HepG2 (cell line): Measurements from ENCODE around the gene FAM167B. TPM values are rescaled to one million over a fixed set of nuclear protein-coding genes. Genes with fewer than 3 reads are reported as not detected.

Experiments
- PHF20 ChIP-seq: sonication (generic); formaldehyde crosslinking; IDR thresholded peaks from 2 replicates; pipeline ENCODE4 v1.5.0; 2020; ENCODE audit warnings: mild to moderate bottlenecking, missing genetic modification reagents
- RFX1 ChIP-seq: fragments of 450-650 bp; IDR thresholded peaks from 2 replicates; pipeline ENCODE4 v1.6.1; 2017
- SNAPC5 ChIP-seq: sonication (generic); formaldehyde crosslinking; IDR thresholded peaks from 2 replicates; pipeline ENCODE4 v1.8.1; 2023; ENCODE audit warnings: mild to moderate bottlenecking, missing genetic modification reagents, borderline replicate concordance
- SP4 ChIP-seq: sonication (generic); formaldehyde crosslinking; IDR thresholded peaks from 2 replicates; pipeline ENCODE4 v1.8.1; 2023; ENCODE audit warnings: mild to moderate bottlenecking, missing genetic modification reagents
- ZNF224 ChIP-seq: sonication (generic); formaldehyde crosslinking; IDR thresholded peaks from 2 replicates; pipeline ENCODE4 v1.5.0; 2020; ENCODE audit warnings: mild to moderate bottlenecking, missing genetic modification reagents
- ZNF383 ChIP-seq: sonication (generic); formaldehyde crosslinking; IDR thresholded peaks from 2 replicates; pipeline ENCODE4 v1.4.0; 2020; ENCODE audit warnings: missing genetic modification reagents, mild to moderate bottlenecking, borderline replicate concordance
- ZNF543 ChIP-seq: sonication (generic); formaldehyde crosslinking; IDR thresholded peaks from 2 replicates; pipeline ENCODE4 v1.4.0; 2020; ENCODE audit warnings: mild to moderate bottlenecking, missing genetic modification reagents
- polyA plus RNA-seq, 8 experiments: library from polyadenylated mRNA; depleted of rRNA in 3 of 8; stranded (reverse) in 7 of 8; unstranded in 1 of 8; fragments of >200 nt; fragmentation: Illumina TruSeq in 4 of 8; extraction: Trizol in 4 of 8; gene quantifications; 2 replicates each; pipeline versions ENCODE4 v1.2.1 to v1.2.3, GENCODE V29; 2011 to 2016; ENCODE audit warnings: low read depth in 4 of 8, missing spikeins in 1 of 8, mixed read lengths in 1 of 8; ENCODE audit not compliant: insufficient read depth in 1 of 8
- total RNA-seq, 5 experiments: library from RNA; depleted of rRNA; stranded (reverse); fragments of >200 nt; fragmentation: Illumina TruSeq; extraction: Trizol; gene quantifications; 2 replicates each; pipeline ENCODE4 v1.2.3, GENCODE V29; 2016; ENCODE audit warnings: low read depth in 1 of 5
- TF ChIP-seq, protein P1 (sequence below), 2 experiments: fragments of 450-650 bp in 1 of 2; sonication (generic) in 1 of 2; formaldehyde crosslinking in 1 of 2; IDR thresholded peaks; 2 replicates each; pipeline versions ENCODE4 v1.6.1 to v1.8.0; 2016 to 2022; ENCODE audit warnings: antibody characterized with exemption in 1 of 2, mild to moderate bottlenecking in 1 of 2, missing genetic modification reagents in 1 of 2
- TF ChIP-seq, protein P2 (sequence below): sonication (generic); formaldehyde crosslinking; IDR thresholded peaks from 2 replicates; pipeline ENCODE4 v1.5.1; 2020; ENCODE audit warnings: mild to moderate bottlenecking, missing genetic modification reagents

Gene FAM167B
- total and polyA plus RNA-seq, 2 of the 13 experiments (the other 11 are each of a cell fraction or from before 2014, with no cell fraction given) = 0.15 to 0.70 TPM

DNA sequence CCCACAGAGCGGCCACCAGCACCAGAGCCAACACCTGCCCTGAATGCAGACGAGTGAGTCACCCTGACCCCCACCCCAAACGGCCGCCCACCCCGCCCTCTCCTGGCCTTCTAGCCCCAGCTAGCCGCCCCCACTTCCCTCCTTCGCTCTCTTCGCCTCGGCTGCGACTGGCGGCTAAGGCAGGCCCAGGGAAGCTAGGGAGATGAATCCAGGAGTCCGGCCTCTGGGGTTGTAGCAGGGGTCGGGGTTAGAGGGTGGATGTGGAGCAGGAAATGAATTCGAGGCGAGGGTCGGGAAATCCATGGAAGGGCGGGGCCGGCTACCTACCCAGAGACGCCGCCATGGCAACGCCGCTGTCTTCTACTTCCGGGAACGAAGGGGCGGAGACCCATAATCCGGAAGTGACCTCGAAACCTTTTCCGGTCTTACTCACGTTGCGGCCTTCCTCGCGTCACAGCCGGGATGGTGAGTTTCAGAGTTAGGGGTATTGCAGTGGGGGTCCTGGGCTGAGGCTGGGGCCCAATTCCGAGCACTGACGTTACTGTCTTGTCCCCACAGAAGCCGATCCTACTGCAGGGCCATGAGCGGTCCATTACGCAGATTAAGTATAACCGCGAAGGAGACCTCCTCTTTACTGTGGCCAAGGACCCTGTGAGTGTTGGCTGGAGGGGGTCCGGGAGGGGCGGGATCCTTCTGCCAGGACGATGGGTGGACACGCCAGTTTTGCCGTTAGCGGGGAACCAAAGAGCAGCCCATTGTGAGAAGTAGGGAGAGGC is 24.9 kb upstream of the FAM167B start, which contains the start of the genes EIF3I and TMEM234 (continued):
- TF ChIP-seq, protein P1, sequence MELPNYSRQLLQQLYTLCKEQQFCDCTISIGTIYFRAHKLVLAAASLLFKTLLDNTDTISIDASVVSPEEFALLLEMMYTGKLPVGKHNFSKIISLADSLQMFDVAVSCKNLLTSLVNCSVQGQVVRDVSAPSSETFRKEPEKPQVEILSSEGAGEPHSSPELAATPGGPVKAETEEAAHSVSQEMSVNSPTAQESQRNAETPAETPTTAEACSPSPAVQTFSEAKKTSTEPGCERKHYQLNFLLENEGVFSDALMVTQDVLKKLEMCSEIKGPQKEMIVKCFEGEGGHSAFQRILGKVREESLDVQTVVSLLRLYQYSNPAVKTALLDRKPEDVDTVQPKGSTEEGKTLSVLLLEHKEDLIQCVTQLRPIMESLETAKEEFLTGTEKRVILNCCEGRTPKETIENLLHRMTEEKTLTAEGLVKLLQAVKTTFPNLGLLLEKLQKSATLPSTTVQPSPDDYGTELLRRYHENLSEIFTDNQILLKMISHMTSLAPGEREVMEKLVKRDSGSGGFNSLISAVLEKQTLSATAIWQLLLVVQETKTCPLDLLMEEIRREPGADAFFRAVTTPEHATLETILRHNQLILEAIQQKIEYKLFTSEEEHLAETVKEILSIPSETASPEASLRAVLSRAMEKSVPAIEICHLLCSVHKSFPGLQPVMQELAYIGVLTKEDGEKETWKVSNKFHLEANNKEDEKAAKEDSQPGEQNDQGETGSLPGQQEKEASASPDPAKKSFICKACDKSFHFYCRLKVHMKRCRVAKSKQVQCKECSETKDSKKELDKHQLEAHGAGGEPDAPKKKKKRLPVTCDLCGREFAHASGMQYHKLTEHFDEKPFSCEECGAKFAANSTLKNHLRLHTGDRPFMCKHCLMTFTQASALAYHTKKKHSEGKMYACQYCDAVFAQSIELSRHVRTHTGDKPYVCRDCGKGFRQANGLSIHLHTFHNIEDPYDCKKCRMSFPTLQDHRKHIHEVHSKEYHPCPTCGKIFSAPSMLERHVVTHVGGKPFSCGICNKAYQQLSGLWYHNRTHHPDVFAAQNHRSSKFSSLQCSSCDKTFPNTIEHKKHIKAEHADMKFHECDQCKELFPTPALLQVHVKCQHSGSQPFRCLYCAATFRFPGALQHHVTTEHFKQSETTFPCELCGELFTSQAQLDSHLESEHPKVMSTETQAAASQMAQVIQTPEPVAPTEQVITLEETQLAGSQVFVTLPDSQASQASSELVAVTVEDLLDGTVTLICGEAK (IDR thresholded peaks at IDR 0.05) = peak; percentile 78
- TF ChIP-seq, protein P1 (CRISPR knock-in tag; IDR thresholded peaks at IDR 0.05) = 0 out of 2 replicates have a peak, but pooled peaks have one; percentile 37
- TF ChIP-seq ZNF543 (CRISPR knock-in tag) (no peak), ZNF383 (CRISPR knock-in tag) (0 out of 2 replicates have a peak, but pooled peaks have one; percentile 30), SP4 (CRISPR knock-in tag) (peak; percentile 58), RFX1 (peak; percentile 90), PHF20 (CRISPR knock-in tag) (peak; percentile 93), SNAPC5 (no peak), ZNF224 (CRISPR knock-in tag) (peak; percentile 79; the same call in 1 of the 2 replicates)
- TF ChIP-seq, protein P2, sequence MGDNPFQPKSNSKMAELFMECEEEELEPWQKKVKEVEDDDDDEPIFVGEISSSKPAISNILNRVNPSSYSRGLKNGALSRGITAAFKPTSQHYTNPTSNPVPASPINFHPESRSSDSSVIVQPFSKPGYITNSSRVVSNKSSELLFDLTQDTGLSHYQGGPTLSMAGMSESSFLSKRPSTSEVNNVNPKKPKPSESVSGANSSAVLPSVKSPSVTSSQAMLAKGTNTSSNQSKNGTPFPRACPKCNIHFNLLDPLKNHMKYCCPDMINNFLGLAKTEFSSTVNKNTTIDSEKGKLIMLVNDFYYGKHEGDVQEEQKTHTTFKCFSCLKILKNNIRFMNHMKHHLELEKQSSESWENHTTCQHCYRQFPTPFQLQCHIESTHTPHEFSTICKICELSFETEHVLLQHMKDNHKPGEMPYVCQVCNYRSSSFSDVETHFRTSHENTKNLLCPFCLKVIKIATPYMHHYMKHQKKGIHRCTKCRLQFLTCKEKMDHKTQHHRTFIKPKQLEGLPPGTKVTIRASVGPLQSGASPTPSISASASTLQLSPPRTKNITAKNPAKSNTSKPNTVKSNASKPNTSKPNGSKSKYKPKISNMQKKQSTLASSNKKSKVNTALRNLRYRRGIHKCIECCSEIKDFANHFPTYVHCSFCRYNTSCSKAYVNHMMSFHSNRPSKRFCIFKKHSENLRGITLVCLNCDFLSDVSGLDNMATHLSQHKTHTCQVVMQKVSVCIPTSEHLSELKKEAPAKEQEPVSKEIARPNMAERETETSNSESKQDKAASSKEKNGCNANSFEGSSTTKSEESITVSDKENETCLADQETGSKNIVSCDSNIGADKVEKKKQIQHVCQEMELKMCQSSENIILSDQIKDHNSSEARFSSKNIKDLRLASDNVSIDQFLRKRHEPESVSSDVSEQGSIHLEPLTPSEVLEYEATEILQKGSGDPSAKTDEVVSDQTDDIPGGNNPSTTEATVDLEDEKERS (CRISPR knock-in tag) = no peak
